OCI-LY3 (cell line): ENCODE data around the gene MYOF.

Experiments
- EZH2phosphoT487 ChIP-seq: fragments of 200-600 bp; shearing (Covaris generic); IDR thresholded peaks from 2 replicates; pipeline ENCODE4 v1.6.1; 2018; ENCODE audit warnings: antibody characterized with exemption, mixed run types, low read depth
- TF ChIP-seq, protein P1 (sequence below): fragments of 200-600, 300-600 bp; sonication (generic); IDR thresholded peaks from 2 replicates; pipeline ENCODE4 v1.5.1; 2014; ENCODE audit warnings: antibody characterized with exemption, low read length, low read depth

DNA sequence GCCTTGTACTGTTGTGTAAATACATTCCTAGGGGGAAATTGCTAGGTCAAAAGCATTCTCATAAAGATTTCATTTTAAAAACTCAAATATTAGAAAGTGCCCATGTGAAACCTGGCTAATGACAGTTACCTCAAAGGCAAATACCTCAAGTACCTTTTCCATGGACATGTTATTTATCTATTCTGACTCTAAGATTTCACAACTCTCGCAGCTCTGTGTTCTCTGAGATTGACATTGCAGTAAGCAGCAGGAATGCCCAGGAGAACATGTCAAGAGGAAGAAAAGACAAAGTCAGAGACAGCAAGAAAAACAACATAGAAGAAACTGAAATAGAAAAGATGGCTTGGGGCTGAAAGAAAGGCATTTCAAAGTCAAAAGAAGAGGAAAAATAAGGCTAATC, 221.0 kb downstream of the MYOF start:
- no peak for TF ChIP-seq EZH2phosphoT487
- TF ChIP-seq, protein P1, sequence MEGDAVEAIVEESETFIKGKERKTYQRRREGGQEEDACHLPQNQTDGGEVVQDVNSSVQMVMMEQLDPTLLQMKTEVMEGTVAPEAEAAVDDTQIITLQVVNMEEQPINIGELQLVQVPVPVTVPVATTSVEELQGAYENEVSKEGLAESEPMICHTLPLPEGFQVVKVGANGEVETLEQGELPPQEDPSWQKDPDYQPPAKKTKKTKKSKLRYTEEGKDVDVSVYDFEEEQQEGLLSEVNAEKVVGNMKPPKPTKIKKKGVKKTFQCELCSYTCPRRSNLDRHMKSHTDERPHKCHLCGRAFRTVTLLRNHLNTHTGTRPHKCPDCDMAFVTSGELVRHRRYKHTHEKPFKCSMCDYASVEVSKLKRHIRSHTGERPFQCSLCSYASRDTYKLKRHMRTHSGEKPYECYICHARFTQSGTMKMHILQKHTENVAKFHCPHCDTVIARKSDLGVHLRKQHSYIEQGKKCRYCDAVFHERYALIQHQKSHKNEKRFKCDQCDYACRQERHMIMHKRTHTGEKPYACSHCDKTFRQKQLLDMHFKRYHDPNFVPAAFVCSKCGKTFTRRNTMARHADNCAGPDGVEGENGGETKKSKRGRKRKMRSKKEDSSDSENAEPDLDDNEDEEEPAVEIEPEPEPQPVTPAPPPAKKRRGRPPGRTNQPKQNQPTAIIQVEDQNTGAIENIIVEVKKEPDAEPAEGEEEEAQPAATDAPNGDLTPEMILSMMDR = no peak
